Sigmoid colon (tissue), 4 donors: ENCODE results near the gene FAM240A.

Source experiments
- CTCF ChIP-seq, 4 experiments: fragments of 450-650 bp in 3 of 4; fragments of 200-600 bp in 1 of 4; IDR thresholded peaks; one replicate each; pipeline ENCODE4 v1.5.1; 2016 to 2019; ENCODE audit warnings: antibody characterized with exemption in 4 of 4, mild to moderate bottlenecking in 3 of 4, moderate library complexity in 2 of 4
- POLR2A ChIP-seq, 2 donors: fragments of 450-650 bp; IDR thresholded peaks; one replicate each; pipeline ENCODE4 v1.6.1; 2016; ENCODE audit warnings: antibody characterized with exemption in 2 of 2, mild to moderate bottlenecking in 2 of 2, moderate library complexity in 2 of 2
- POLR2AphosphoS5 ChIP-seq, 4 donors: sonication (generic); formaldehyde crosslinking; IDR thresholded peaks; one replicate each; pipeline ENCODE4 v1.6.1; 2017; ENCODE audit warnings: antibody characterized with exemption in 4 of 4

GRCh38 chr3:46627078-46627477 is 14.8 kb downstream of the FAM240A start:
- TF ChIP-seq POLR2A (IDR thresholded peaks at IDR 0.05) (no peak), CTCF (IDR thresholded peaks at IDR 0.05) (no peak), POLR2AphosphoS5 (IDR thresholded peaks at IDR 0.05) (no peak)
